PC-9 (cell line): ENCODE measurements around the gene FBN1. TPM values are rescaled to one million over a fixed set of nuclear protein-coding genes. Genes with fewer than 3 reads are reported as not detected.
A peak's percentile ranks its signal among the peaks of the same experiment; 100 is the strongest.

Source experiments
- BruUV-seq: library from RNA; stranded (reverse); fragments of 400-500 nt; replicated peaks from 2 replicates; lab custom pipeline; 2021; lab: Mats Ljungman, UMichigan
- CTCF ChIA-PET: fragments of 300-600 bp; sonication (Branson Sonifier 250); formaldehyde crosslinking; loops from one replicate; lab custom pipeline; 2022; ENCODE audit warnings: antibody characterized with exemption; lab: Charles Lee
- POLR2A ChIA-PET: fragments of 300-600 bp; sonication (Branson Sonifier 250); formaldehyde crosslinking; loops from one replicate; lab custom pipeline; 2022; ENCODE audit warnings: antibody characterized with exemption; ENCODE audit not compliant: unreplicated experiment; lab: Charles Lee
- DNase-seq, 2 experiments: peaks; one replicate each; pipeline versions ENCODE4 v3.0.0 to v3.0.0-alpha.2; 2015 to 2022; ENCODE audit warnings: mixed read lengths in 1 of 2
- H2AFZ ChIP-seq: fragments of 200-600 bp; sonication (generic); 2 replicates; pipeline ENCODE4 v1.8.1; 2017; ENCODE audit warnings: antibody characterized with exemption
- H3F3A ChIP-seq: fragments of 200-600 bp; sonication (generic); 2 replicates; pipeline ENCODE4 v1.8.1; 2017; ENCODE audit warnings: antibody characterized with exemption, mild to moderate bottlenecking, low read depth; ENCODE audit not compliant: insufficient read depth
- H3K27ac ChIP-seq: fragments of 200-600 bp; sonication (generic); 2 replicates; pipeline ENCODE4 v1.6.1; 2016; ENCODE audit warnings: mixed run types
- H3K27me3 ChIP-seq: fragments of 200-600 bp; sonication (generic); 2 replicates; pipeline ENCODE4 v1.6.1; 2016; ENCODE audit warnings: low read depth, mixed run types; ENCODE audit not compliant: insufficient read depth
- H3K36me3 ChIP-seq: fragments of 200-600 bp; sonication (generic); 2 replicates; pipeline ENCODE4 v1.6.1; 2016; ENCODE audit warnings: low read depth, mixed run types
- H3K4me1 ChIP-seq: fragments of 200-600 bp; sonication (generic); replicated peaks from 2 replicates; pipeline ENCODE4 v1.6.1; 2016; ENCODE audit warnings: mixed run types; ENCODE audit not compliant: insufficient read depth
- H3K4me2 ChIP-seq: fragments of 200-600 bp; sonication (generic); 2 replicates; pipeline ENCODE4 v1.6.1; 2017; ENCODE audit warnings: mixed run types
- H3K4me3 ChIP-seq: fragments of 200-600 bp; sonication (generic); 2 replicates; pipeline ENCODE4 v1.6.1; 2016; ENCODE audit warnings: mixed run types
- H3K79me2 ChIP-seq: fragments of 200-600 bp; sonication (generic); 2 replicates; pipeline ENCODE4 v1.6.1; 2017; ENCODE audit warnings: low read depth, mixed run types
- H3K9me2 ChIP-seq: fragments of 200-600 bp; sonication (generic); 2 replicates; pipeline ENCODE4 v1.8.1; 2017; ENCODE audit warnings: mild to moderate bottlenecking; ENCODE audit not compliant: insufficient read depth
- H3K9me3 ChIP-seq: fragments of 200-600 bp; sonication (generic); 2 replicates; pipeline ENCODE4 v1.8.1; 2016; ENCODE audit warnings: low read depth; ENCODE audit not compliant: insufficient read depth
- H4K20me1 ChIP-seq: fragments of 200-600 bp; sonication (generic); 2 replicates; pipeline ENCODE4 v1.8.1; 2017; ENCODE audit not compliant: insufficient read depth
- CTCF ChIP-seq: fragments of 200-600 bp; sonication (generic); conservative IDR thresholded peaks from 2 replicates; pipeline ENCODE4 v1.6.1; 2017; ENCODE audit warnings: mixed run types, antibody characterized with exemption, mild to moderate bottlenecking, moderate library complexity
- EZH2 ChIP-seq: fragments of 200-600 bp; sonication (generic); IDR thresholded peaks from 2 replicates; pipeline ENCODE4 v1.8.0; 2017; ENCODE audit warnings: antibody characterized with exemption, low read depth
- intact Hi-C: fragments of 100-400 bp; cut with micrococcal nuclease; formaldehyde crosslinking; loops from one replicate; pipeline ENCODE4 v1.10.0; 2022; ENCODE audit not compliant: unreplicated experiment
- total RNA-seq: library from RNA; stranded (reverse); gene quantifications from 2 replicates; pipeline ENCODE4 v1.2.3, GENCODE V29; 2021

FBN1 gene
- total RNA-seq, 1 experiment from 2014 or later, result 1.3 TPM

GRCh38 chr15:48514103-48514816 lies 131.2 kb downstream of the FBN1 start:
- Histone ChIP-seq H3K36me3 (no peaks in the 10 kb centered on the region), H3K79me2 (no peaks in the 10 kb centered on the region), H3K4me2 (no peak overlapping the region), H3F3A (no peaks in the 10 kb centered on the region), H3K4me1 (no peaks in the 10 kb centered on the region), H3K27ac (no peak overlapping the region), H2AFZ (no peak overlapping the region), H4K20me1 (no peaks in the 10 kb centered on the region), H3K9me2 (no peaks in the 10 kb centered on the region), H3K27me3 (no peaks in the 10 kb centered on the region), H3K4me3 (no peak overlapping the region), H3K9me3 (no peaks in the 10 kb centered on the region)
- TF ChIP-seq CTCF (no peak), EZH2 (no peak)
- ChIA-PET POLR2A (no interaction called here), CTCF (no interaction called here)
- no peak for DNase-seq
- no TSS peak for BruUV-seq
- intact Hi-C loops, result no loop called here

GRCh38 chr15:48510976-48511375 lies 134.5 kb downstream of the FBN1 start:
- DNase-seq, result no peak
- POLR2A ChIA-PET, result no interaction called here
- no peaks in the 10 kb centered on the region for H3K27me3 ChIP-seq
- CTCF ChIA-PET, result no interaction called here
- H3K36me3 ChIP-seq, result no peaks in the 10 kb centered on the region
- H3K4me2 ChIP-seq, result no peak overlapping the region
- H3K4me3 ChIP-seq, result no peak overlapping the region
- intact Hi-C loops, result no loop called here
- H3K27ac ChIP-seq, result no peak overlapping the region
- no peaks in the 10 kb centered on the region for H3K79me2 ChIP-seq
- H3K4me1 ChIP-seq, result no peaks in the 10 kb centered on the region
- H3F3A ChIP-seq, result no peaks in the 10 kb centered on the region
- no peaks in the 10 kb centered on the region for H3K9me2 ChIP-seq
- H2AFZ ChIP-seq, result no peak overlapping the region
- BruUV-seq, result no TSS peak
- no peaks in the 10 kb centered on the region for H3K9me3 ChIP-seq
- H4K20me1 ChIP-seq, result no peaks in the 10 kb centered on the region
- no peak for TF ChIP-seq CTCF
- no peak for TF ChIP-seq EZH2

GRCh38 chr15:48507416-48508065 lies 138.0 kb downstream of the FBN1 start:
- TF ChIP-seq EZH2, result no peak
- peak; percentile 72 for TF ChIP-seq CTCF
- no peaks in the 10 kb centered on the region for H3K36me3 ChIP-seq
- POLR2A ChIA-PET, result no interaction called here
- no peak overlapping the region for H2AFZ ChIP-seq
- H3K4me3 ChIP-seq, result no peak overlapping the region
- no peaks in the 10 kb centered on the region for H3K4me1 ChIP-seq
- no peaks in the 10 kb centered on the region for H4K20me1 ChIP-seq
- BruUV-seq, result no TSS peak
- CTCF ChIA-PET, result interaction anchor here (0.6 kb wide), 1 partner anchor 293 kb away, joined by 3 read pairs; no protein-coding TSS in a partner anchor
- no peaks in the 10 kb centered on the region for H3K9me2 ChIP-seq
- no peaks in the 10 kb centered on the region for H3K9me3 ChIP-seq
- H3K4me2 ChIP-seq, result no peak overlapping the region
- no peaks in the 10 kb centered on the region for H3K79me2 ChIP-seq
- H3K27ac ChIP-seq, result no peak overlapping the region
- peak in 1 of 2 experiments; percentile 4 for DNase-seq
- H3F3A ChIP-seq, result no peaks in the 10 kb centered on the region
- intact Hi-C loops, result loop anchor here (10.0 kb wide), 1 partner anchor 137 kb away; the partner anchor contains the start of gene FBN1
- H3K27me3 ChIP-seq, result no peaks in the 10 kb centered on the region
